ENCODE measurements around the gene C16orf89. TPM values are rescaled to one million over a fixed set of nuclear protein-coding genes. Genes with fewer than 3 reads are reported as not detected.

C16orf89 gene
- polyA plus RNA-seq, 1 donor: 3.1 TPM

GRCh38 chr16:5004311-5004710 lies 61.4 kb downstream of the C16orf89 start:
- WGBS (ENCODE audit: insufficient coverage, low lambda C conversion rate): no CpG with 5 or more reads among the region's 5 CpGs
- no peak for DNase-seq
- no peaks in the 10 kb centered on the region for H3K4me1 ChIP-seq (ENCODE audit: control insufficient read depth, insufficient read depth, low read length)
- no peak overlapping the region for H3K27ac ChIP-seq (ENCODE audit: low read length)
- no peaks in the 10 kb centered on the region for H3K27me3 ChIP-seq (ENCODE audit: control insufficient read depth, insufficient read depth, low read length)
- no peak overlapping the region for H3K4me3 ChIP-seq (ENCODE audit: low read length)
- no peaks in the 10 kb centered on the region for H3K36me3 ChIP-seq (ENCODE audit: control insufficient read depth, insufficient read depth, low read length)
- no peaks in the 10 kb centered on the region for H3K9me3 ChIP-seq (ENCODE audit: control insufficient read depth, low read depth, low read length)

GRCh38 chr16:5003828-5004227 lies 61.9 kb downstream of the C16orf89 start:
- Histone ChIP-seq H3K4me1 (ENCODE audit: control insufficient read depth, insufficient read depth, low read length) (no peaks in the 10 kb centered on the region), H3K4me3 (ENCODE audit: low read length) (no peak overlapping the region), H3K27ac (ENCODE audit: low read length) (no peak overlapping the region), H3K36me3 (ENCODE audit: control insufficient read depth, insufficient read depth, low read length) (no peaks in the 10 kb centered on the region), H3K27me3 (ENCODE audit: control insufficient read depth, insufficient read depth, low read length) (no peaks in the 10 kb centered on the region), H3K9me3 (ENCODE audit: control insufficient read depth, low read depth, low read length) (no peaks in the 10 kb centered on the region)
- no CpG with 5 or more reads among the region's 10 CpGs for WGBS (ENCODE audit: insufficient coverage, low lambda C conversion rate)
- no peak for DNase-seq

GRCh38 chr16:5003211-5003610 lies 62.5 kb downstream of the C16orf89 start:
- no peak for DNase-seq
- no peaks in the 10 kb centered on the region for H3K4me1 ChIP-seq (ENCODE audit: control insufficient read depth, insufficient read depth, low read length)
- H3K27ac ChIP-seq (ENCODE audit: low read length): no peak overlapping the region
- H3K9me3 ChIP-seq (ENCODE audit: control insufficient read depth, low read depth, low read length): no peaks in the 10 kb centered on the region
- no peaks in the 10 kb centered on the region for H3K36me3 ChIP-seq (ENCODE audit: control insufficient read depth, insufficient read depth, low read length)
- H3K4me3 ChIP-seq (ENCODE audit: low read length): no peak overlapping the region
- no CpG with 5 or more reads among the region's 12 CpGs for WGBS (ENCODE audit: insufficient coverage, low lambda C conversion rate)
- H3K27me3 ChIP-seq (ENCODE audit: control insufficient read depth, insufficient read depth, low read length): no peaks in the 10 kb centered on the region

GRCh38 chr16:5002699-5003143 lies 63.0 kb downstream of the C16orf89 start:
- no peaks in the 10 kb centered on the region for H3K27me3 ChIP-seq (ENCODE audit: control insufficient read depth, insufficient read depth, low read length)
- H3K4me3 ChIP-seq (ENCODE audit: low read length): no peak overlapping the region
- H3K27ac ChIP-seq (ENCODE audit: low read length): no peak overlapping the region
- H3K9me3 ChIP-seq (ENCODE audit: control insufficient read depth, low read depth, low read length): no peaks in the 10 kb centered on the region
- no CpG with 5 or more reads among the region's 3 CpGs for WGBS (ENCODE audit: insufficient coverage, low lambda C conversion rate)
- H3K4me1 ChIP-seq (ENCODE audit: control insufficient read depth, insufficient read depth, low read length): no peaks in the 10 kb centered on the region
- no peaks in the 10 kb centered on the region for H3K36me3 ChIP-seq (ENCODE audit: control insufficient read depth, insufficient read depth, low read length)
- DNase-seq: no peak

- WGBS (ENCODE audit: insufficient coverage, low lambda C conversion rate): no CpG with 5 or more reads among the region's 6 CpGs
- Histone ChIP-seq H3K27me3 (ENCODE audit: control insufficient read depth, insufficient read depth, low read length) (no peaks in the 10 kb centered on the region), H3K27ac (ENCODE audit: low read length) (no peak overlapping the region), H3K4me3 (ENCODE audit: low read length) (no peak overlapping the region), H3K9me3 (ENCODE audit: control insufficient read depth, low read depth, low read length) (no peaks in the 10 kb centered on the region), H3K36me3 (ENCODE audit: control insufficient read depth, insufficient read depth, low read length) (no peaks in the 10 kb centered on the region), H3K4me1 (ENCODE audit: control insufficient read depth, insufficient read depth, low read length) (no peaks in the 10 kb centered on the region)
- DNase-seq: no peak
Measured at GRCh38 chr16:5001986-5002385, 63.8 kb downstream of the C16orf89 start.

GRCh38 chr16:5001571-5001970 lies 64.2 kb downstream of the C16orf89 start:
- Histone ChIP-seq H3K4me1 (ENCODE audit: control insufficient read depth, insufficient read depth, low read length) (no peaks in the 10 kb centered on the region), H3K27me3 (ENCODE audit: control insufficient read depth, insufficient read depth, low read length) (no peaks in the 10 kb centered on the region), H3K9me3 (ENCODE audit: control insufficient read depth, low read depth, low read length) (no peaks in the 10 kb centered on the region), H3K36me3 (ENCODE audit: control insufficient read depth, insufficient read depth, low read length) (no peaks in the 10 kb centered on the region), H3K27ac (ENCODE audit: low read length) (no peak overlapping the region), H3K4me3 (ENCODE audit: low read length) (no peak overlapping the region)
- DNase-seq: no peak
- no CpG with 5 or more reads among the region's 7 CpGs for WGBS (ENCODE audit: insufficient coverage, low lambda C conversion rate)

- Histone ChIP-seq H3K27ac (ENCODE audit: low read length) (no peak overlapping the region), H3K27me3 (ENCODE audit: control insufficient read depth, insufficient read depth, low read length) (no peaks in the 10 kb centered on the region), H3K4me3 (ENCODE audit: low read length) (no peak overlapping the region), H3K36me3 (ENCODE audit: control insufficient read depth, insufficient read depth, low read length) (no peaks in the 10 kb centered on the region), H3K9me3 (ENCODE audit: control insufficient read depth, low read depth, low read length) (no peaks in the 10 kb centered on the region), H3K4me1 (ENCODE audit: control insufficient read depth, insufficient read depth, low read length) (no peaks in the 10 kb centered on the region)
- no CpG with 5 or more reads among the region's 19 CpGs for WGBS (ENCODE audit: insufficient coverage, low lambda C conversion rate)
- no peak for DNase-seq
Measured at GRCh38 chr16:5000573-5001001, 65.2 kb downstream of the C16orf89 start.

- DNase-seq: no peak
- no peak overlapping the region for H3K4me3 ChIP-seq (ENCODE audit: low read length)
- no CpG with 5 or more reads among the region's 18 CpGs for WGBS (ENCODE audit: insufficient coverage, low lambda C conversion rate)
- no peaks in the 10 kb centered on the region for H3K4me1 ChIP-seq (ENCODE audit: control insufficient read depth, insufficient read depth, low read length)
- peaks cover 2% of the 10 kb centered on the region for H3K9me3 ChIP-seq (ENCODE audit: control insufficient read depth, low read depth, low read length)
- no peaks in the 10 kb centered on the region for H3K27me3 ChIP-seq (ENCODE audit: control insufficient read depth, insufficient read depth, low read length)
- H3K27ac ChIP-seq (ENCODE audit: low read length): no peak overlapping the region
- no peaks in the 10 kb centered on the region for H3K36me3 ChIP-seq (ENCODE audit: control insufficient read depth, insufficient read depth, low read length)
Measured at GRCh38 chr16:4994719-4995434, 70.9 kb downstream of the C16orf89 start.

Other genes starting within 250 kb of the C16orf89 start
- 102 TPM for gene GLYR1, start 218.7 kb downstream of the C16orf89 start, polyA plus RNA-seq
- gene UBN1, start 218.5 kb downstream of the C16orf89 start, polyA plus RNA-seq: 38.2 TPM
- 32.2 TPM for gene PPL, start 128.8 kb downstream of the C16orf89 start, polyA plus RNA-seq
- 0.24 TPM for gene SEC14L5, start 107.6 kb downstream of the C16orf89 start, polyA plus RNA-seq
- 19.3 TPM for gene NAGPA, start 32.0 kb downstream of the C16orf89 start, polyA plus RNA-seq
- gene ALG1, start 5.9 kb upstream of the C16orf89 start, polyA plus RNA-seq: 25.6 TPM
- 9.4 TPM for gene EEF2KMT, start 31.8 kb upstream of the C16orf89 start, polyA plus RNA-seq

Data from large intestine (tissue), 3 donors.